B cell (primary cell): ENCODE data around the gene LOC128125822.
"Not testable (repeated sequence)": the region's sequence is repeated elsewhere in the genome, so short reads cannot be mapped to it uniquely, and the experiment has no call there.

ENCODE experiments used
- ATAC-seq: fragments of 200-7000 bp; cut with Tn5 transposase; one replicate; pipeline ENCODE4 v1.10.0; 2021; ENCODE audit warnings: low read depth, mild to moderate bottlenecking, moderate number of reproducible peaks, moderate library complexity
- CTCF ChIA-PET: fragments of 350-600 bp; sonication (Branson Sonifier 250); formaldehyde crosslinking; loops from one replicate; lab custom pipeline; 2021; ENCODE audit warnings: antibody characterized with exemption, inconsistent platforms; lab: Charles Lee
- POLR2A ChIA-PET: fragments of 350-600 bp; sonication (Branson Sonifier 250); formaldehyde crosslinking; loops from one replicate; lab custom pipeline; 2021; ENCODE audit warnings: antibody characterized with exemption; lab: Charles Lee
- DNase-seq: peaks from one replicate; pipeline ENCODE4 v3.0.0; 2013
- H2AFZ ChIP-seq: 2 replicates; pipeline ENCODE4 v1.6.1; 2012; ENCODE audit warnings: mild to moderate bottlenecking, low read depth, low read length; ENCODE audit not compliant: insufficient read depth, poor library complexity, severe bottlenecking
- H3K27ac ChIP-seq, 2 donors: 1 replicate in 1 of 2; 2 replicates in 1 of 2; pipeline ENCODE4 v1.5.1; 2012 to 2013; ENCODE audit warnings: low read length in 2 of 2, mild to moderate bottlenecking in 2 of 2, moderate library complexity in 1 of 2
- H3K27me3 ChIP-seq, 4 experiments: fragments of 200-600 bp in 1 of 4; sonication (generic) in 1 of 4; replicated peaks in 1 of 4; 1 replicate in 2 of 4; 2 replicates in 2 of 4; pipeline versions ENCODE4 v1.6.1 to v1.7.0; 2013 to 2016; ENCODE audit warnings: low read length in 3 of 4, mild to moderate bottlenecking in 2 of 4, mixed read lengths in 1 of 4, moderate library complexity in 1 of 4; ENCODE audit not compliant: insufficient read depth in 4 of 4, control insufficient read depth in 3 of 4; ENCODE audit errors: control extremely low read depth in 1 of 4
- H3K36me3 ChIP-seq, 2 experiments: replicated peaks in 1 of 2; 1 replicate in 1 of 2; 2 replicates in 1 of 2; pipeline versions ENCODE4 v1.6.1 to v1.7.1; 2013; ENCODE audit warnings: low read length in 1 of 2; ENCODE audit not compliant: insufficient read depth in 2 of 2, control insufficient read depth in 1 of 2; ENCODE audit errors: control extremely low read depth in 1 of 2, extremely low read depth in 1 of 2
- H3K4me1 ChIP-seq, 2 donors: fragments of 200-600 bp in 1 of 2; sonication (generic) in 1 of 2; 1 replicate in 1 of 2; 2 replicates in 1 of 2; pipeline versions ENCODE4 v1.5.1 to v1.6.1; 2013 to 2017; ENCODE audit warnings: low read length in 2 of 2; ENCODE audit not compliant: control insufficient read depth in 2 of 2, insufficient read depth in 2 of 2
- H3K4me2 ChIP-seq: replicated peaks from 2 replicates; pipeline ENCODE3; 2012; ENCODE audit warnings: mild to moderate bottlenecking, low read depth, low read length; ENCODE audit not compliant: poor library complexity, severe bottlenecking
- H3K4me3 ChIP-seq, 5 experiments: fragments of 200-600 bp in 1 of 5; sonication (generic) in 1 of 5; 1 replicate in 3 of 5; 2 replicates in 2 of 5; pipeline versions ENCODE4 v1.5.1 to v1.7.0; 2011 to 2016; ENCODE audit warnings: low read length in 4 of 5, mild to moderate bottlenecking in 4 of 5, low read depth in 2 of 5, control low read depth in 1 of 5, moderate library complexity in 1 of 5; ENCODE audit not compliant: insufficient read depth in 1 of 5; ENCODE audit errors: control extremely low read depth in 1 of 5, extremely low read depth in 1 of 5
- H3K79me2 ChIP-seq: fragments of 200-600 bp; sonication (generic); one replicate; pipeline ENCODE4 v1.6.0; 2016; ENCODE audit warnings: low read length; ENCODE audit not compliant: control insufficient read depth, insufficient read depth
- H3K9ac ChIP-seq: fragments of 200-600 bp; sonication (generic); 2 replicates; pipeline ENCODE4 v1.6.1; 2017; ENCODE audit warnings: mild to moderate bottlenecking, low read length, moderate library complexity
- H3K9me3 ChIP-seq, 3 donors: one replicate each; pipeline versions ENCODE4 v1.6.1 to v1.7.1; 2013; ENCODE audit warnings: low read length in 2 of 3; ENCODE audit not compliant: control insufficient read depth in 2 of 3, insufficient read depth in 1 of 3; ENCODE audit errors: control extremely low read depth in 1 of 3
- H4K20me1 ChIP-seq: 2 replicates; pipeline ENCODE4 v1.6.0; 2012; ENCODE audit warnings: mild to moderate bottlenecking, low read length; ENCODE audit not compliant: insufficient read depth, control insufficient read depth, poor library complexity, severe bottlenecking
- H3K27ac Mint-ChIP-seq: one replicate; pipeline ENCODE4 v1.8.0; 2021; ENCODE audit warnings: mixed read lengths
- H3K27me3 Mint-ChIP-seq: one replicate; pipeline ENCODE4 v1.8.0; 2021; ENCODE audit warnings: mixed read lengths
- H3K4me1 Mint-ChIP-seq: one replicate; pipeline ENCODE4 v1.8.0; 2021; ENCODE audit warnings: mixed read lengths
- H3K4me3 Mint-ChIP-seq: one replicate; pipeline ENCODE4 v1.8.0; 2021; ENCODE audit warnings: mixed read lengths
- H3K9me3 Mint-ChIP-seq: one replicate; pipeline ENCODE4 v1.8.0; 2022; ENCODE audit warnings: mixed read lengths; ENCODE audit not compliant: insufficient read depth
- CTCF ChIP-seq: fragments of 200-600 bp; IDR thresholded peaks from one replicate; pipeline ENCODE4 v1.8.0; 2022; ENCODE audit warnings: antibody characterized with exemption, mild to moderate bottlenecking
- EZH2 ChIP-seq: IDR thresholded peaks from 2 replicates; pipeline ENCODE4 v1.6.1; 2012; ENCODE audit warnings: borderline replicate concordance, low read depth, mild to moderate bottlenecking, moderate library complexity, low read length; ENCODE audit not compliant: insufficient read depth, poor library complexity, severe bottlenecking
- WGBS: methylation state at CpG from one replicate; pipeline ENCODE4 v1.1.5; 2013; ENCODE audit warnings: missing lambda C conversion rate; ENCODE audit not compliant: insufficient coverage; 5-methylcytosine and 5-hydroxymethylcytosine counted together
- intact Hi-C: fragments of 100-400 bp; cut with micrococcal nuclease; formaldehyde crosslinking; loops from one replicate; pipeline ENCODE4 v1.10.0; 2022

LOC128125822 gene

DNA sequence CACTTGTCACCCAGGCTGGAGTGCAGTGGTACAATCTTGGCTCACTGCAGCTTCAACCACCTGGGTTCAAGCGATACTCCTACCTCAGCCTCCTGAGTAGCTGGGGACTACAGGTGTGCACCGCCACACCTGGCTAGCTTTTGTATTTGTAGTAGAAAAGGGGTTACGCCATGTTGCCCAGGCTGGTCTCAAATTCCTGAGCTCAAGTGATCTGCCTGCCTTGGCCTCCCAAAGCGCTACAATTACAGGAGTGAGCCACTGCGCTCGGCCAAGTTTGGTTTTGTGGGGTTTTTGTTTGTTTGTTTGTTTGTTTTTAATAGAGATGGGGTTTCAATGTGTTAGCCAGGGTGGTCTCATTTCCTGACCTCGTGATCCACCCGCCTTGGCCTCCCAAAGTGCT, 12.3 kb downstream of the LOC128125822 start:
- no peaks in the 10 kb centered on the region for H4K20me1 ChIP-seq
- DNase-seq (no peak), ATAC-seq (no peak)
- intact Hi-C loops, result no loop called here
- Mint-ChIP-seq H3K4me3 (no peak overlapping the region), H3K4me1 (no peaks in the 10 kb centered on the region), H3K27me3 (no peaks in the 10 kb centered on the region), H3K9me3 (no peaks in the 10 kb centered on the region), H3K27ac (no peak overlapping the region)
- ChIA-PET POLR2A (no interaction called here), CTCF (interaction anchor here (0.7 to 1.6 kb wide), 2 partner anchors 14 to 90 kb away, joined by 3 to 6 read pairs; no protein-coding TSS in a partner anchor)
- WGBS, result 95% methylated on average over 4 of the region's 8 CpGs
- H3K36me3 ChIP-seq, result peaks cover 4 to 22% of the 10 kb centered on the region in 2 experiments
- peaks cover 0 to 3% (median 0%) of the 10 kb centered on the region in 4 experiments for H3K27me3 ChIP-seq
- H3K27ac ChIP-seq, result no peak overlapping the region
- H2AFZ ChIP-seq, result no peak overlapping the region
- TF ChIP-seq CTCF (no peak), EZH2 (no peak)
- no peak overlapping the region for H3K4me2 ChIP-seq
- no peak overlapping the region for H3K9ac ChIP-seq
- no peaks in the 10 kb centered on the region for H3K9me3 ChIP-seq
- H3K4me3 ChIP-seq, result no peak overlapping the region
- peaks cover 6% of the 10 kb centered on the region for H3K79me2 ChIP-seq
- H3K4me1 ChIP-seq, result no peaks in the 10 kb centered on the region

- H3K4me2 ChIP-seq, H3K4me1 Mint-ChIP-seq, ATAC-seq, DNase-seq, intact Hi-C loops, H3K9me3 ChIP-seq, H3K4me3 ChIP-seq, H3K79me2 ChIP-seq, H4K20me1 ChIP-seq, H3K4me1 ChIP-seq, CTCF ChIA-PET, H3K27me3 ChIP-seq, H3K9me3 Mint-ChIP-seq, H2AFZ ChIP-seq, H3K27me3 Mint-ChIP-seq, H3K4me3 Mint-ChIP-seq, H3K27ac Mint-ChIP-seq, H3K9ac ChIP-seq, H3K27ac ChIP-seq, POLR2A ChIA-PET: not testable (repeated sequence)
- peaks cover 0 to 11% of the 10 kb centered on the region in 2 experiments for H3K36me3 ChIP-seq
- 100% methylated on average over 1 of the region's 2 CpGs for WGBS
Measured at GRCh38 chr6:63585652-63586051, 13.4 kb downstream of the LOC128125822 start.
